Measurements from ENCODE around the gene HOXC12. TPM values are rescaled to one million over a fixed set of nuclear protein-coding genes. Genes with fewer than 3 reads are reported as not detected.

Gene HOXC12
- total RNA-seq, 1 donor from 2014 or later = not detected

- Histone ChIP-seq H2AFZ (ENCODE audit: low read depth, low read length) (no peak overlapping the region), H3K4me2 (ENCODE audit: low read length) (no peak overlapping the region), H3K36me3 (ENCODE audit: insufficient read depth, low read length) (no peaks in the 10 kb centered on the region), H3K4me1 (ENCODE audit: insufficient read depth, low read length) (no peaks in the 10 kb centered on the region), H3K9me3 (ENCODE audit: insufficient read depth, low read depth, low read length) (no peaks in the 10 kb centered on the region), H3K79me2 (ENCODE audit: insufficient read depth, low read length) (no peaks in the 10 kb centered on the region), H3K4me3 (ENCODE audit: insufficient read depth, low read depth, low read length) (no peak overlapping the region), H4K20me1 (ENCODE audit: insufficient read depth, low read length) (no peaks in the 10 kb centered on the region), H3K27me3 (ENCODE audit: insufficient read depth, low read length) (peaks cover 97% of the 10 kb centered on the region), H3K9ac (ENCODE audit: low read length) (no peak overlapping the region), H3K27ac (ENCODE audit: low read depth, low read length) (no peak overlapping the region)
- Mint-ChIP-seq H3K4me3 (ENCODE audit: unreplicated experiment) (no peak overlapping the region), H3K4me1 (ENCODE audit: low read depth, unreplicated experiment) (no peaks in the 10 kb centered on the region), H3K27me3 (ENCODE audit: low read depth, unreplicated experiment) (peaks cover 90% of the 10 kb centered on the region), H3K27ac (ENCODE audit: unreplicated experiment) (peak overlapping the region; percentile 10), H3K9me3 (ENCODE audit: unreplicated experiment) (peaks cover 22% of the 10 kb centered on the region), H3K36me3 (ENCODE audit: low read depth, unreplicated experiment) (no peaks in the 10 kb centered on the region)
- no peak for FAIRE-seq
- TF ChIP-seq CTCF (IDR thresholded peaks at IDR 0.05; ENCODE audit: insufficient read depth, low read depth, low read length) (no peak), EZH2 (IDR thresholded peaks at IDR 0.05; ENCODE audit: insufficient read depth, low read length) (no peak)
- DNase-seq (ENCODE audit: low read depth) = no peak
Observed at GRCh38 chr12:53965281-53966084, 10.8 kb downstream of the HOXC12 start.

- no peaks in the 10 kb centered on the region for H3K4me1 Mint-ChIP-seq (ENCODE audit: low read depth, unreplicated experiment)
- Histone ChIP-seq H3K79me2 (ENCODE audit: insufficient read depth, low read length) (no peaks in the 10 kb centered on the region), H4K20me1 (ENCODE audit: insufficient read depth, low read length) (no peaks in the 10 kb centered on the region), H3K9ac (ENCODE audit: low read length) (no peak overlapping the region), H3K9me3 (ENCODE audit: insufficient read depth, low read depth, low read length) (no peaks in the 10 kb centered on the region), H3K27me3 (ENCODE audit: insufficient read depth, low read length) (peaks cover 99% of the 10 kb centered on the region), H3K4me3 (ENCODE audit: insufficient read depth, low read depth, low read length) (no peak overlapping the region), H3K4me2 (ENCODE audit: low read length) (no peak overlapping the region), H3K4me1 (ENCODE audit: insufficient read depth, low read length) (no peaks in the 10 kb centered on the region), H3K27ac (ENCODE audit: low read depth, low read length) (no peak overlapping the region), H3K36me3 (ENCODE audit: insufficient read depth, low read length) (no peaks in the 10 kb centered on the region), H2AFZ (ENCODE audit: low read depth, low read length) (no peak overlapping the region)
- H3K9me3 Mint-ChIP-seq (ENCODE audit: unreplicated experiment) = peaks cover 27% of the 10 kb centered on the region
- FAIRE-seq (no peak), DNase-seq (ENCODE audit: low read depth) (no peak)
- H3K4me3 Mint-ChIP-seq (ENCODE audit: unreplicated experiment) = no peak overlapping the region
- H3K27me3 Mint-ChIP-seq (ENCODE audit: low read depth, unreplicated experiment) = peaks cover 94% of the 10 kb centered on the region
- no peak for TF ChIP-seq CTCF (IDR thresholded peaks at IDR 0.05; ENCODE audit: insufficient read depth, low read depth, low read length)
- TF ChIP-seq EZH2 (IDR thresholded peaks at IDR 0.05; ENCODE audit: insufficient read depth, low read length) = no peak
- no peaks in the 10 kb centered on the region for H3K36me3 Mint-ChIP-seq (ENCODE audit: low read depth, unreplicated experiment)
- H3K27ac Mint-ChIP-seq (ENCODE audit: unreplicated experiment) = no peak overlapping the region
Observed at GRCh38 chr12:53966085-53966384, 11.3 kb downstream of the HOXC12 start.

All from astrocyte (in vitro differentiated cells and primary cell).